KOPT-K1 (cell line): ENCODE results near the gene PBRM1.

ENCODE experiments used
- H3K27ac ChIP-seq: fragments of 200-600 bp; sonication (generic); 2 replicates; pipeline ENCODE4 v1.5.1; 2016; ENCODE audit warnings: antibody characterized with exemption, mild to moderate bottlenecking, low read depth, low read length; ENCODE audit not compliant: poor library complexity, severe bottlenecking
- H3K36me3 ChIP-seq: fragments of 200-600 bp; sonication (generic); 2 replicates; pipeline ENCODE4 v1.5.1; 2017; ENCODE audit warnings: antibody characterized with exemption, mild to moderate bottlenecking, low read length, moderate library complexity; ENCODE audit not compliant: insufficient read depth
- H3K9me3 ChIP-seq: fragments of 200-600 bp; sonication (generic); 2 replicates; pipeline ENCODE4 v1.5.1; 2017; ENCODE audit warnings: antibody characterized with exemption, low read length, mild to moderate bottlenecking; ENCODE audit not compliant: insufficient read depth, poor library complexity, severe bottlenecking

Gene PBRM1

GRCh38 chr3:52495777-52496602 lies 189.7 kb downstream of the PBRM1 start:
- Histone ChIP-seq H3K9me3 (no peaks in the 10 kb centered on the region), H3K27ac (no peak overlapping the region), H3K36me3 (peaks cover 27% of the 10 kb centered on the region)
